CD4-positive, alpha-beta T cell (primary cell): ENCODE results near the gene PSMB10. TPM values are rescaled to one million over a fixed set of nuclear protein-coding genes. Genes with fewer than 3 reads are reported as not detected.

Experiments
- ATAC-seq: fragments of 200-7000 bp; cut with Tn5 transposase; one replicate; pipeline ENCODE4 v1.10.0; 2022; ENCODE audit warnings: mild to moderate bottlenecking; ENCODE audit not compliant: poor library complexity
- CTCF ChIA-PET: fragments of 350-600 bp; sonication (Branson Sonifier 250); formaldehyde crosslinking; loops from one replicate; lab custom pipeline; 2021; ENCODE audit warnings: antibody characterized with exemption, inconsistent platforms; lab: Charles Lee
- POLR2A ChIA-PET: fragments of 350-600 bp; sonication (Branson Sonifier 250); formaldehyde crosslinking; loops from one replicate; lab custom pipeline; 2021; ENCODE audit warnings: antibody characterized with exemption, inconsistent platforms; lab: Charles Lee
- DNase-seq, 14 experiments: peaks; one replicate each; pipeline ENCODE4 v3.0.0-alpha.2; 2013 to 2020; ENCODE audit warnings: mixed read lengths in 2 of 14
- H3K27ac ChIP-seq, 2 donors: one replicate each; pipeline versions ENCODE4 v1.5.1 to v1.7.0; 2013; ENCODE audit warnings: low read length in 2 of 2, low read depth in 1 of 2, mild to moderate bottlenecking in 1 of 2
- H3K27me3 ChIP-seq, 2 experiments: 1 replicate in 1 of 2; 2 replicates in 1 of 2; pipeline versions ENCODE4 v1.6.1 to v1.7.0; 2013; ENCODE audit warnings: low read length in 2 of 2, control low read depth in 1 of 2, mild to moderate bottlenecking in 1 of 2, moderate library complexity in 1 of 2; ENCODE audit not compliant: insufficient read depth in 2 of 2, control insufficient read depth in 1 of 2
- H3K36me3 ChIP-seq: one replicate; pipeline ENCODE4 v1.6.1; 2013; ENCODE audit warnings: low read length, control low read depth; ENCODE audit not compliant: insufficient read depth
- H3K4me1 ChIP-seq: one replicate; pipeline ENCODE4 v1.6.1; 2013; ENCODE audit warnings: low read length, control low read depth; ENCODE audit not compliant: insufficient read depth
- H3K4me3 ChIP-seq: one replicate; pipeline ENCODE4 v1.5.1; 2013; ENCODE audit warnings: mild to moderate bottlenecking, low read length, moderate library complexity
- H3K9me3 ChIP-seq, 2 experiments: 1 replicate in 1 of 2; 2 replicates in 1 of 2; pipeline versions ENCODE4 v1.6.1 to v1.7.0; 2013; ENCODE audit warnings: low read length in 2 of 2, mild to moderate bottlenecking in 2 of 2, control low read depth in 1 of 2, moderate library complexity in 1 of 2; ENCODE audit not compliant: control insufficient read depth in 1 of 2, insufficient read depth in 1 of 2
- H3K27ac Mint-ChIP-seq: one replicate; pipeline ENCODE4 v1.8.0; 2020; ENCODE audit warnings: mixed read lengths
- H3K27me3 Mint-ChIP-seq: one replicate; pipeline ENCODE4 v1.8.0; 2021; ENCODE audit warnings: mixed read lengths
- H3K36me3 Mint-ChIP-seq: one replicate; pipeline ENCODE4 v1.8.0; 2021; ENCODE audit warnings: low read depth, mixed read lengths
- H3K4me1 Mint-ChIP-seq: one replicate; pipeline ENCODE4 v1.8.0; 2021; ENCODE audit warnings: low read depth, mixed read lengths
- H3K4me3 Mint-ChIP-seq: one replicate; pipeline ENCODE4 v1.8.0; 2020; ENCODE audit warnings: mild to moderate bottlenecking, mixed read lengths
- H3K9me3 Mint-ChIP-seq: one replicate; pipeline ENCODE4 v1.8.0; 2020; ENCODE audit warnings: mixed read lengths
- intact Hi-C, 2 experiments: fragments of 100-400 bp; cut with DNase I in 1 of 2; cut with micrococcal nuclease in 1 of 2; formaldehyde crosslinking; loops; one replicate each; pipeline versions ENCODE4 v1.15.1 to v1.9.0; 2023 to 2025; cut with DNase I, micrococcal nuclease
- total RNA-seq, 174 experiments: library from RNA in 2 of 174; stranded (reverse) in 2 of 174; gene quantifications; one replicate each; pipeline ENCODE4 v1.2.3 and lab custom pipeline; 2021 to 2026
- TF ChIP-seq, protein P1 (sequence below): fragments of 200-600 bp; IDR thresholded peaks from one replicate; pipeline ENCODE4 v1.8.0; 2022; ENCODE audit warnings: antibody characterized with exemption, mild to moderate bottlenecking

Gene PSMB10
- total RNA-seq, 2 experiments from 2014 or later = 68.7 to 71.6 TPM

DNA sequence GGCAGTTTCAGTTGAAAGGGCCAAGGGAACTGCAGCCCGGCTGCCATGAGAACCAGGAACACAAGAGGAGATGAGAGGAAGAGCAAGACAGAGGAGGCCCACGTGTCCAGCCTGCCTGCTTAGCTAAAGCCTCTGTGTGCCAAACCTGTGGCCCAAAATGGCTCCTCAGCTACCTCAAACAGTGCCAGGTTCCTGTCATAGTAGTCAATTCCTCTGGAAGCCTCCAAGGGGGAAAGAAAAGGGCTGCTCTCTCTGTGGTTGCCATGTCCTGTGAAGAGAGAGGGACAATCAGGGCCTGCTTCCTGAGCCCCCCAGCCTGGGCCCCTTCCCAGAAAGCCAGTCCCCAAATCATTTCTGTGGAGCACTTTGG, 26.6 kb upstream of the PSMB10 start:
- peaks cover 20% of the 10 kb centered on the region for H3K36me3 Mint-ChIP-seq
- Histone ChIP-seq H3K27me3 (no peaks in the 10 kb centered on the region), H3K36me3 (peaks cover 16% of the 10 kb centered on the region), H3K27ac (no peak overlapping the region), H3K9me3 (no peaks in the 10 kb centered on the region), H3K4me1 (peaks cover 17% of the 10 kb centered on the region), H3K4me3 (no peak overlapping the region)
- DNase-seq (no peak), ATAC-seq (no peak)
- POLR2A ChIA-PET = no interaction called here
- H3K27me3 Mint-ChIP-seq = no peaks in the 10 kb centered on the region
- intact Hi-C loops = no loop called here
- peaks cover 18% of the 10 kb centered on the region for H3K4me1 Mint-ChIP-seq
- no peak overlapping the region for H3K4me3 Mint-ChIP-seq
- no peaks in the 10 kb centered on the region for H3K9me3 Mint-ChIP-seq
- H3K27ac Mint-ChIP-seq = no peak overlapping the region
- CTCF ChIA-PET = no interaction called here
- TF ChIP-seq, protein P1, sequence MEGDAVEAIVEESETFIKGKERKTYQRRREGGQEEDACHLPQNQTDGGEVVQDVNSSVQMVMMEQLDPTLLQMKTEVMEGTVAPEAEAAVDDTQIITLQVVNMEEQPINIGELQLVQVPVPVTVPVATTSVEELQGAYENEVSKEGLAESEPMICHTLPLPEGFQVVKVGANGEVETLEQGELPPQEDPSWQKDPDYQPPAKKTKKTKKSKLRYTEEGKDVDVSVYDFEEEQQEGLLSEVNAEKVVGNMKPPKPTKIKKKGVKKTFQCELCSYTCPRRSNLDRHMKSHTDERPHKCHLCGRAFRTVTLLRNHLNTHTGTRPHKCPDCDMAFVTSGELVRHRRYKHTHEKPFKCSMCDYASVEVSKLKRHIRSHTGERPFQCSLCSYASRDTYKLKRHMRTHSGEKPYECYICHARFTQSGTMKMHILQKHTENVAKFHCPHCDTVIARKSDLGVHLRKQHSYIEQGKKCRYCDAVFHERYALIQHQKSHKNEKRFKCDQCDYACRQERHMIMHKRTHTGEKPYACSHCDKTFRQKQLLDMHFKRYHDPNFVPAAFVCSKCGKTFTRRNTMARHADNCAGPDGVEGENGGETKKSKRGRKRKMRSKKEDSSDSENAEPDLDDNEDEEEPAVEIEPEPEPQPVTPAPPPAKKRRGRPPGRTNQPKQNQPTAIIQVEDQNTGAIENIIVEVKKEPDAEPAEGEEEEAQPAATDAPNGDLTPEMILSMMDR = no peak

DNA sequence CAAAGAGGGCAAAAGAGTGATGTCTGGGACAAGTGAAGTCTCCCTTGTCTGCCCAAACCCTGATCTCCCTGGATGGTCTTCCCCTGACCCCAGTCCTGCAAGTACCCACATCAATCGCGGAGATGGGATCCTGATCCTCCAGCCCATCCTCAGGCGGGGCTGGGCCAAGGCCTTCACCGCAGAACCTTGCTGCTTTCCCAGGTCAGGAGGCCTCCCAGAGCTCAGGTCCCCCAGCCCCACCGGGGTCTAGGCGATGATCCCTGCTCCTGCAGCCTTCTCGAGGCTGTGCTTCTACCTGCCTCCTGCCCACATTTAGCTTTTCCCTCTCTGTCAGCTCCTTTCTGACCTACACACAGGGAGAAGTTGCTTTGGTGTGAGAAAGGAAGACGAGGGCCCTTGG, 25.5 kb upstream of the PSMB10 start:
- no peak for ATAC-seq
- TF ChIP-seq, protein P1 = no peak
- POLR2A ChIA-PET = no interaction called here
- Mint-ChIP-seq H3K9me3 (no peaks in the 10 kb centered on the region), H3K27ac (no peak overlapping the region), H3K4me3 (no peak overlapping the region), H3K4me1 (peaks cover 10% of the 10 kb centered on the region), H3K27me3 (no peaks in the 10 kb centered on the region), H3K36me3 (peaks cover 23% of the 10 kb centered on the region)
- Histone ChIP-seq H3K4me3 (no peak overlapping the region), H3K27me3 (no peaks in the 10 kb centered on the region), H3K36me3 (peaks cover 19% of the 10 kb centered on the region), H3K27ac (no peak overlapping the region), H3K9me3 (no peaks in the 10 kb centered on the region), H3K4me1 (peaks cover 9% of the 10 kb centered on the region)
- intact Hi-C loops = no loop called here
- DNase-seq = no peak
- CTCF ChIA-PET = interaction anchor here (1.0 kb wide), 1 partner anchor 110 kb away, joined by 3 read pairs; no protein-coding TSS in a partner anchor

GRCh38 chr16:67961551-67961957, 24.9 kb upstream of the PSMB10 start:
- no peak overlapping the region for H3K27ac Mint-ChIP-seq
- H3K36me3 Mint-ChIP-seq = peaks cover 23% of the 10 kb centered on the region
- no peaks in the 10 kb centered on the region for H3K27me3 Mint-ChIP-seq
- ChIA-PET POLR2A (no interaction called here), CTCF (interaction anchor here (1.0 kb wide), 1 partner anchor 110 kb away, joined by 3 read pairs; no protein-coding TSS in a partner anchor)
- intact Hi-C loops = no loop called here
- Histone ChIP-seq H3K9me3 (no peaks in the 10 kb centered on the region), H3K27me3 (no peaks in the 10 kb centered on the region), H3K4me1 (peaks cover 3% of the 10 kb centered on the region), H3K4me3 (no peak overlapping the region), H3K27ac (no peak overlapping the region), H3K36me3 (peaks cover 19% of the 10 kb centered on the region)
- DNase-seq (no peak), ATAC-seq (no peak)
- H3K4me3 Mint-ChIP-seq = no peak overlapping the region
- TF ChIP-seq, protein P1 = no peak
- no peaks in the 10 kb centered on the region for H3K9me3 Mint-ChIP-seq
- peaks cover 4% of the 10 kb centered on the region for H3K4me1 Mint-ChIP-seq
